AG04450 (cell line): ENCODE results near the gene SNRNP70. TPM values are rescaled to one million over a fixed set of nuclear protein-coding genes. Genes with fewer than 3 reads are reported as not detected.
A peak's percentile ranks its signal among the peaks of the same experiment; 100 is the strongest.

Experiments
- CTCF ChIA-PET: fragments of 300-600, 350-600 bp; formaldehyde crosslinking; extraction: SDS; loops from one replicate; lab custom pipeline; 2022; ENCODE audit warnings: antibody characterized with exemption, inconsistent platforms; lab: Charles Lee
- POLR2A ChIA-PET: fragments of 350-600 bp; formaldehyde crosslinking; extraction: SDS; loops from one replicate; lab custom pipeline; 2021; ENCODE audit warnings: antibody characterized with exemption, inconsistent platforms; lab: Yijun Ruan, JAX
- DNase-seq: peaks from one replicate; pipeline ENCODE4 v3.0.0-alpha.2; 2011; ENCODE audit warnings: low read depth, low spot score
- H3K27ac ChIP-seq: one replicate; pipeline ENCODE4 v1.5.1; 2012; ENCODE audit warnings: low read depth, low read length, control low read depth
- H3K27me3 ChIP-seq: one replicate; pipeline ENCODE4 v1.6.0; 2012; ENCODE audit warnings: low read length; ENCODE audit not compliant: control insufficient read depth, insufficient read depth
- H3K4me3 ChIP-seq: 2 replicates; pipeline ENCODE4 v1.5.1; 2011; ENCODE audit warnings: mild to moderate bottlenecking, low read depth, low read length, control low read depth
- H3K9me3 ChIP-seq: 2 replicates; pipeline ENCODE4 v1.5.1; 2012; ENCODE audit warnings: low read length; ENCODE audit not compliant: control insufficient read depth, insufficient read depth
- polyA plus RNA-seq: library from polyadenylated mRNA; depleted of rRNA; stranded (reverse); fragments of >200 nt; gene quantifications from 2 replicates; pipeline ENCODE4 v1.2.3, GENCODE V29; 2011
- TF ChIP-seq, protein P1 (sequence below): IDR thresholded peaks from 2 replicates; pipeline ENCODE4 v1.5.1; 2011; ENCODE audit warnings: low read depth, low read length, control low read depth, inconsistent platforms

The SNRNP70 gene
- polyA plus RNA-seq, 1 experiment = 117 TPM

DNA sequence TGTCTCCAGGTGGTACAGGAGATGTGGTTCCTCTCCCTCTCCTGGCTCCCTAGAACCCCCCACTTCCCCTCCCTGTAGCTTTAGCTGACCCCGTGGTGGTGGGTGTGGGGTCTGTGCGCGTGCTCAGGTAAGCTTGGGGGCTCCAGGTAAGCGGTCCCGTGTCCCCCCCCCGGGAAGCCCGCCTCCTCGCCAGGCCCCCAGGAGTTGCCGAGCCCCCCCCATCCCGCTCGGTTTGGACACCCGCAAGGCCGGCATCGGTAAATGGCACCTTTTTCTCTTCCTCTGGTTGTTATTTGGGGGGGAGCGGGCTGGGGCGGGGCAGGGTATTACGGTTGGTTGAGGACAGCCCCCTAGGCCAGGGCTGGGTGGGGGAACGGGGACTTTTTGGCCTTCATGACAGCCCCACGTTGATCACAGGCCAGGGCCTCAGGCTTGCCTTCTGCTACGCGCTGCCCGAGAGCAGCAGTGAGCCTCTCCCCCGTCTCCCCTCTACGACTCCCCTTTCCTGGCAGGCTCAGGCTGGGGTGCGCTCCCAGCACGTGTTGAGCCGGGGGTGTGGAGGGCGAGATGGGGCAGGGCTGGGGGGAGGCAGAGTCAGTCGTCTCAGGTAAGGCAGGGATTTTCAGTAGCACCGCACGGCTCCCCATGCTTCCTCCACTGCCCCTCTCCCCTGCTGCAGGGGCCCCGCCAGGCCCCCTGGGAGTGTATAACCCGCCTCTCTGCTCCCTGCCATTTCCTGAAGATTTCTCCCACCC is 18.3 kb downstream of the SNRNP70 start:
- DNase-seq = no peak
- Histone ChIP-seq H3K27ac (no peak overlapping the region), H3K27me3 (no peaks in the 10 kb centered on the region), H3K9me3 (no peaks in the 10 kb centered on the region), H3K4me3 (no peak overlapping the region)
- CTCF ChIA-PET = interaction anchor here (2.4 kb wide), 1 partner anchor 95 kb away, joined by 7 read pairs; no protein-coding TSS in a partner anchor
- POLR2A ChIA-PET = interaction anchor here (0.7 to 1.3 kb wide), 2 partner anchors 8 to 11 kb away, joined by 3 to 4 read pairs; partner anchors contain the start of gene LIN7B
- TF ChIP-seq, protein P1, sequence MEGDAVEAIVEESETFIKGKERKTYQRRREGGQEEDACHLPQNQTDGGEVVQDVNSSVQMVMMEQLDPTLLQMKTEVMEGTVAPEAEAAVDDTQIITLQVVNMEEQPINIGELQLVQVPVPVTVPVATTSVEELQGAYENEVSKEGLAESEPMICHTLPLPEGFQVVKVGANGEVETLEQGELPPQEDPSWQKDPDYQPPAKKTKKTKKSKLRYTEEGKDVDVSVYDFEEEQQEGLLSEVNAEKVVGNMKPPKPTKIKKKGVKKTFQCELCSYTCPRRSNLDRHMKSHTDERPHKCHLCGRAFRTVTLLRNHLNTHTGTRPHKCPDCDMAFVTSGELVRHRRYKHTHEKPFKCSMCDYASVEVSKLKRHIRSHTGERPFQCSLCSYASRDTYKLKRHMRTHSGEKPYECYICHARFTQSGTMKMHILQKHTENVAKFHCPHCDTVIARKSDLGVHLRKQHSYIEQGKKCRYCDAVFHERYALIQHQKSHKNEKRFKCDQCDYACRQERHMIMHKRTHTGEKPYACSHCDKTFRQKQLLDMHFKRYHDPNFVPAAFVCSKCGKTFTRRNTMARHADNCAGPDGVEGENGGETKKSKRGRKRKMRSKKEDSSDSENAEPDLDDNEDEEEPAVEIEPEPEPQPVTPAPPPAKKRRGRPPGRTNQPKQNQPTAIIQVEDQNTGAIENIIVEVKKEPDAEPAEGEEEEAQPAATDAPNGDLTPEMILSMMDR = no peak

DNA sequence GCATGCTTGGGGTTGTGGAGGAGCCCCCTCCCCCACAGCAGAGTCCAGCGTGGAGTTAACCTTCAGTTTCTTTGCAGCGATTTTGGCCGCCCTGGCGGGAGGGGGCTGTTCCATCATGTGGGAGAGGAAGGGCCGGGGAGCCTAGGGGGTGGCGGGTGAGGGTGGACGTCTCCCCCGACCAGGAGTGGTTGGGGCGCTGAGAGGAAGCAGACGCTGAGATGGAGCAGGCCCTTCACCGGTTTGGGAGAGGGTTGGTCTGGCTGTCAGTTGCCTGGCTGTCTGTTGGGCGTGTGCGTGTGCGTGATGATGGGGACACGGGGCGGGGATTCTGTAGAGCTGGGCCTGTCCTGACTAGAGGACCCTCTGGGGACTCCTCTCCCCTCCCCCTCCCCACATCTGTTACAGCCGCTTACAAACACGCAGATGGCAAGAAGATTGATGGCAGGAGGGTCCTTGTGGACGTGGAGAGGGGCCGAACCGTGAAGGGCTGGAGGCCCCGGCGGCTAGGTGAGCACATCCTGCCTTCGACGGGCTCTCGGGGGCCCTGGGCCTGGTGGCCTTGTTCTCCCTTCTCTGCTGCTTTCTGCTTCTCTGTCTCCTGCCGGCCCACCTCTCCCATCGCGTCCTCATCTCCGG is 19.1 kb downstream of the SNRNP70 start:
- ChIA-PET CTCF (interaction anchor here (0.5 to 1.8 kb wide), 2 partner anchors 10 to 89 kb away, joined by 3 to 8 read pairs; partner anchors contain the start of gene LIN7B), POLR2A (no interaction called here)

DNA sequence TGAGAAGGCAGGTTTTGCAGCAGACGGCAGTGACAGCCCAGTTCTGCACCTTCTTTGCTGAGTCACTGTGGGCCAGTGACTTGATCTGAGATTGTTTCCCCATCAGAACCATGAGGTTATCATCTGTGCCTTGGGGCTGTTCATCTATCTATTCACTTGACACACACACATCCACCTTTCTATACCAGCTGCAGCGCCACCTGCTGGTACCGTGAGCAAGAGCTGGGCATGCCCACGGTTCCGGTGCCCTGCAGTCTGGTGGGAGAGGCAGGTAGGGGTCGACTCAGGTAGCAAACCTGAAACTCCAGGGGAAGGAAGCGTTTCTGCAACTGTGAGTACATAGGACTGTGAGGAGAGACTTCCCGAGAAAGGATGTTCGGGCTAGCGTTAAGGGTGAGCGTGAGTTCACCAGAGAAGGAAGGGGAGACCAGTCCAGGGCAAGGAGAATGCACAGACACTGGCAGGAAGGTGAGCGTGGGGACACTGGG is 21.4 kb downstream of the SNRNP70 start:
- DNase-seq = no peak

More for the DNA sequence above, 19.1 kb downstream of the SNRNP70 start:
- no peaks in the 10 kb centered on the region for H3K27me3 ChIP-seq
- DNase-seq = no peak
- no peaks in the 10 kb centered on the region for H3K9me3 ChIP-seq
- TF ChIP-seq, protein P1 = no peak
- no peak overlapping the region for H3K4me3 ChIP-seq
- no peak overlapping the region for H3K27ac ChIP-seq

DNA sequence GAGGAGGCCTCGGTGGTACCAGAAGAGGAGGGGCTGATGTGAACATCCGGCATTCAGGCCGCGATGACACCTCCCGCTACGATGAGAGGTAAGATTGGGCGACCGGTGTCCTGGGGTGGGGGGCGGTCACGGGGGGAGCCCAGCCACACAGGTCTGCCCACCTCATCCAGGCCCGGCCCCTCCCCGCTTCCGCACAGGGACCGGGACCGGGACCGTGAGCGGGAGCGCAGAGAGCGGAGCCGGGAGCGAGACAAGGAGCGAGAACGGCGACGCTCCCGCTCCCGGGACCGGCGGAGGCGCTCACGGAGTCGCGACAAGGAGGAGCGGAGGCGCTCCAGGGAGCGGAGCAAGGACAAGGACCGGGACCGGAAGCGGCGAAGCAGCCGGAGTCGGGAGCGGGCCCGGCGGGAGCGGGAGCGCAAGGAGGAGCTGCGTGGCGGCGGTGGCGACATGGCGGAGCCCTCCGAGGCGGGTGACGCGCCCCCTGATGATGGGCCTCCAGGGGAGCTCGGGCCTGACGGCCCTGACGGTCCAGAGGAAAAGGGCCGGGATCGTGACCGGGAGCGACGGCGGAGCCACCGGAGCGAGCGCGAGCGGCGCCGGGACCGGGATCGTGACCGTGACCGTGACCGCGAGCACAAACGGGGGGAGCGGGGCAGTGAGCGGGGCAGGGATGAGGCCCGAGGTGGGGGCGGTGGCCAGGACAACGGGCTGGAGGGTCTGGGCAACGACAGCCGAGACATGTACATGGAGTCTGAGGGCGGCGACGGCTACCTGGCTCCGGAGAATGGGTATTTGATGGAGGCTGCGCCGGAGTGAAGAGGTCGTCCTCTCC is 22.6 kb downstream of the SNRNP70 start:
- Histone ChIP-seq H3K27ac (no peak overlapping the region), H3K27me3 (no peaks in the 10 kb centered on the region), H3K9me3 (no peaks in the 10 kb centered on the region), H3K4me3 (no peak overlapping the region)
- ChIA-PET POLR2A (no interaction called here), CTCF (interaction anchor here (1.0 to 1.4 kb wide), 2 partner anchors 10 to 13 kb away, joined by 4 to 5 read pairs; no protein-coding TSS in a partner anchor)
- TF ChIP-seq, protein P1 = no peak
- DNase-seq = no peak

More for the DNA sequence above, 21.4 kb downstream of the SNRNP70 start:
- Histone ChIP-seq H3K9me3 (no peaks in the 10 kb centered on the region), H3K27ac (no peak overlapping the region), H3K4me3 (no peak overlapping the region), H3K27me3 (no peaks in the 10 kb centered on the region)
- CTCF ChIA-PET = interaction anchor here (0.9 to 1.9 kb wide), 4 partner anchors 9 to 101 kb away, joined by 3 to 13 read pairs (median 4); no protein-coding TSS in a partner anchor
- POLR2A ChIA-PET = interaction anchor here (0.6 kb wide), 1 partner anchor 91 kb away, joined by 3 read pairs; no protein-coding TSS in a partner anchor
- TF ChIP-seq, protein P1 = peak; percentile 78
